K562 (cell line): ENCODE measurements around the gene CHERP. TPM values are rescaled to one million over a fixed set of nuclear protein-coding genes. Genes with fewer than 3 reads are reported as not detected.
A peak's percentile ranks its signal among the peaks of the same experiment; 100 is the strongest.

ENCODE experiments used
- ATAC-seq: fragments of 200-7000 bp; cut with Tn5 transposase; 3 replicates; pipeline ENCODE4 v1.9.1; 2020; ENCODE audit warnings: moderate library complexity
- BruUV-seq: library from RNA; stranded (reverse); fragments of 400-500 nt; replicated peaks from 2 replicates; lab custom pipeline; 2021; lab: Mats Ljungman, UMichigan
- CTCF ChIA-PET: fragments of 300-600 bp; formaldehyde crosslinking; extraction: SDS; loops from one replicate; lab custom pipeline; 2021; ENCODE audit warnings: low intra/inter-chr PET ratio; lab: Yijun Ruan, JAX
- POLR2A ChIA-PET: fragments of 300-600, 350-650 bp; sonication (Branson Sonifier 250); formaldehyde crosslinking; extraction: SDS; loops from one replicate; lab custom pipeline; 2021; ENCODE audit warnings: antibody characterized with exemption, inconsistent platforms; lab: Yijun Ruan, JAX
- DNase-seq, 4 experiments: peaks; one replicate each; pipeline versions ENCODE4 v3.0.0 to v3.0.0-alpha.2; 2011 to 2018; ENCODE audit warnings: low spot score in 3 of 4, mixed read lengths in 3 of 4; ENCODE audit errors: extremely low read depth in 1 of 4
- FAIRE-seq: peaks from 2 replicates; lab custom pipeline; 2011; peaks lifted over from hg19 to GRCh38; lab: Jason Lieb, UNC
- H2AFZ ChIP-seq: 2 replicates; pipeline ENCODE4 v1.6.0; 2011; ENCODE audit warnings: low read depth, low read length, control low read depth, inconsistent platforms
- H3K27ac ChIP-seq: fragments of 200-600 bp; 3 replicates; pipeline ENCODE4 v1.8.0; 2011; ENCODE audit warnings: low read depth, mild to moderate bottlenecking, control low read depth, inconsistent platforms, low read length, moderate library complexity, mixed read lengths; ENCODE audit errors: extremely low read depth
- H3K27me3 ChIP-seq, 2 experiments: fragments of 300-600 bp in 1 of 2; 2 replicates in 1 of 2; 3 replicates in 1 of 2; pipeline versions ENCODE4 v1.6.0 to v1.8.0; 2011; ENCODE audit warnings: inconsistent platforms in 2 of 2, low read length in 2 of 2, mild to moderate bottlenecking in 1 of 2, mixed read lengths in 1 of 2, moderate library complexity in 1 of 2; ENCODE audit not compliant: control insufficient read depth in 2 of 2, insufficient read depth in 2 of 2
- H3K36me3 ChIP-seq: fragments of 300-600 bp; 3 replicates; pipeline ENCODE4 v1.8.0; 2011; ENCODE audit warnings: mild to moderate bottlenecking, low read length, inconsistent platforms; ENCODE audit not compliant: control insufficient read depth, insufficient read depth
- H3K4me1 ChIP-seq, 2 experiments: fragments of 200-600 bp in 1 of 2; replicated peaks in 1 of 2; 2 replicates in 1 of 2; 3 replicates in 1 of 2; pipeline versions ENCODE4 v1.5.1 to v1.8.0; 2011; ENCODE audit warnings: inconsistent platforms in 2 of 2, low read length in 2 of 2, mild to moderate bottlenecking in 1 of 2, mixed read lengths in 1 of 2, moderate library complexity in 1 of 2; ENCODE audit not compliant: control insufficient read depth in 2 of 2, insufficient read depth in 2 of 2
- H3K4me2 ChIP-seq: 2 replicates; pipeline ENCODE4 v1.6.1; 2011; ENCODE audit warnings: low read length, control low read depth, inconsistent platforms, mixed read lengths; ENCODE audit not compliant: insufficient read depth
- H3K4me3 ChIP-seq: fragments of 200-600 bp; sonication (generic), shearing (Covaris generic); 2 replicates; pipeline ENCODE4 v1.5.1; 2016; ENCODE audit warnings: control low read depth, inconsistent platforms
- H3K79me2 ChIP-seq: fragments of 200-600 bp; 3 replicates; pipeline ENCODE4 v1.8.0; 2011; ENCODE audit warnings: low read length, inconsistent platforms; ENCODE audit not compliant: control insufficient read depth, insufficient read depth
- H3K9ac ChIP-seq, 2 experiments: 2 replicates each; pipeline versions ENCODE4 v1.6.0 to v1.6.1; 2011; ENCODE audit warnings: low read depth in 2 of 2, low read length in 2 of 2, control low read depth in 1 of 2, inconsistent platforms in 1 of 2, mild to moderate bottlenecking in 1 of 2, mixed read lengths in 1 of 2; ENCODE audit not compliant: insufficient read depth in 1 of 2
- H3K9me1 ChIP-seq: one replicate; pipeline ENCODE4 v1.6.0; 2011; ENCODE audit warnings: inconsistent platforms, mild to moderate bottlenecking, low read length, moderate library complexity; ENCODE audit not compliant: control insufficient read depth, insufficient read depth
- H3K9me3 ChIP-seq: replicated peaks from 2 replicates; pipeline ENCODE4 v1.5.1; 2011; ENCODE audit warnings: low read depth, low read length, inconsistent platforms; ENCODE audit not compliant: control insufficient read depth, insufficient read depth
- H4K20me1 ChIP-seq: replicated peaks from 2 replicates; pipeline ENCODE4 v1.6.1; 2011; ENCODE audit warnings: low read length, inconsistent platforms, mixed read lengths; ENCODE audit not compliant: control insufficient read depth, insufficient read depth
- ARID1B ChIP-seq: fragments of 450-650 bp; IDR thresholded peaks from 2 replicates; pipeline ENCODE4 v1.6.1; 2016; ENCODE audit warnings: antibody characterized with exemption, mild to moderate bottlenecking, inconsistent platforms
- BDP1 ChIP-seq: IDR thresholded peaks from 3 replicates; pipeline ENCODE4 v1.6.1; 2011; ENCODE audit not compliant: insufficient read length, insufficient read depth
- CEBPG ChIP-seq, 3 experiments: fragments of 200-800 bp in 1 of 3; sonication (Bioruptor generic) in 1 of 3; sonication (generic) in 1 of 3; formaldehyde crosslinking in 1 of 3; IDR thresholded peaks in 2 of 3; conservative IDR thresholded peaks in 1 of 3; 2 replicates each; pipeline versions ENCODE4 v1.6.1 to v1.8.0; 2016 to 2022; ENCODE audit warnings: missing compliant biosample characterization in 2 of 3, missing genetic modification characterization in 2 of 3, mild to moderate bottlenecking in 1 of 3, missing genetic modification reagents in 1 of 3
- GABPB1 ChIP-seq: sonication (generic); formaldehyde crosslinking; IDR thresholded peaks from 2 replicates; pipeline ENCODE4 v1.8.0; 2022; ENCODE audit warnings: mild to moderate bottlenecking, missing genetic modification reagents
- SIX5 ChIP-seq, 2 experiments: IDR thresholded peaks; 2 replicates each; pipeline ENCODE4 v1.6.1; 2011; ENCODE audit warnings: low read length in 2 of 2, borderline replicate concordance in 1 of 2, low read depth in 1 of 2, mild to moderate bottlenecking in 1 of 2, moderate library complexity in 1 of 2; ENCODE audit not compliant: insufficient read depth in 1 of 2
- SRSF3 ChIP-seq: fragments of 200-400 bp; formaldehyde crosslinking; IDR thresholded peaks from 2 replicates; pipeline ENCODE4 v1.6.1; 2016; ENCODE audit warnings: mild to moderate bottlenecking, low read length, moderate library complexity; ENCODE audit not compliant: insufficient read depth
- TBL1XR1 ChIP-seq, 2 experiments: IDR thresholded peaks; 2 replicates each; pipeline ENCODE4 v1.6.1; 2012; ENCODE audit warnings: improper control_type of control experiment in 2 of 2, low read length in 2 of 2, mild to moderate bottlenecking in 1 of 2
- WGBS: fragments of 100-300 bp; shearing (Covaris generic); methylation state at CpG from one replicate; pipeline ENCODE4 v1.1.6; 2016; ENCODE audit warnings: low coverage, mixed read lengths; ENCODE audit not compliant: insufficient coverage; ENCODE audit errors: missing lambda C conversion rate; 5-methylcytosine and 5-hydroxymethylcytosine counted together
- in situ Hi-C: fragments of 300-500 bp; cut with MboI; formaldehyde crosslinking; loops from 4 replicates; pipeline ENCODE4 v1.15.0; 2018; ENCODE audit warnings: inconsistent platforms, mixed read lengths
- intact Hi-C: fragments of 100-400 bp; cut with micrococcal nuclease; formaldehyde crosslinking; loops from 2 replicates; pipeline ENCODE4 v1.14.2; 2022
- polyA plus RNA-seq, 8 experiments: library from polyadenylated mRNA; depleted of rRNA in 4 of 8; stranded (reverse) in 5 of 8; unstranded in 3 of 8; fragments of >200 nt; fragmentation: Nextera tagmentation in 2 of 8; fragmentation: Illumina TruSeq in 1 of 8; extraction: Ambion mirVana in 2 of 8; extraction: Trizol in 1 of 8; gene quantifications; 2 replicates each; pipeline versions ENCODE4 v1.2.1 to v1.2.3, GENCODE V29; 2011 to 2014; ENCODE audit warnings: inconsistent platforms in 1 of 8, missing spikeins in 1 of 8
- total RNA-seq, 7 experiments: library from RNA; depleted of rRNA in 6 of 7; stranded (reverse); fragments of >200 nt in 6 of 7; fragmentation: Illumina TruSeq in 2 of 7; extraction: Trizol in 2 of 7; gene quantifications; 2 replicates each; pipeline versions ENCODE4 v1.2.1 to v1.2.3, GENCODE V29; 2011 to 2021; ENCODE audit warnings: low replicate concordance in 1 of 7
- TF ChIP-seq, protein P1 (sequence below): sonication (generic); formaldehyde crosslinking; IDR thresholded peaks from 2 replicates; pipeline ENCODE4 v1.8.1; 2023; ENCODE audit warnings: mild to moderate bottlenecking, missing genetic modification reagents
- TF ChIP-seq, protein P2 (sequence below), 2 experiments: fragments of 450-650 bp in 1 of 2; sonication (generic) in 1 of 2; formaldehyde crosslinking in 1 of 2; IDR thresholded peaks in 1 of 2; conservative IDR thresholded peaks in 1 of 2; 2 replicates each; pipeline versions ENCODE4 v1.6.1 to v1.8.1; 2016 to 2023; ENCODE audit warnings: mild to moderate bottlenecking in 2 of 2, moderate library complexity in 2 of 2, inconsistent platforms in 1 of 2, missing genetic modification reagents in 1 of 2
- TF ChIP-seq, protein P3 (sequence below): fragments of 250-450 bp; sonication (Bioruptor Pico); IDR thresholded peaks from 2 replicates; pipeline ENCODE4 v1.4.0; 2020; ENCODE audit warnings: mild to moderate bottlenecking, moderate library complexity
- TF ChIP-seq, protein P4 (sequence below), 2 experiments: fragments of 450-650 bp; IDR thresholded peaks; 2 replicates each; pipeline ENCODE4 v1.6.1; 2016

The CHERP gene
- total and polyA plus RNA-seq, 9 of the 15 experiments (the other 6 are each of a cell fraction or from before 2014, with no cell fraction given) = 0.60 to 85.1 (median 7.8) TPM

DNA sequence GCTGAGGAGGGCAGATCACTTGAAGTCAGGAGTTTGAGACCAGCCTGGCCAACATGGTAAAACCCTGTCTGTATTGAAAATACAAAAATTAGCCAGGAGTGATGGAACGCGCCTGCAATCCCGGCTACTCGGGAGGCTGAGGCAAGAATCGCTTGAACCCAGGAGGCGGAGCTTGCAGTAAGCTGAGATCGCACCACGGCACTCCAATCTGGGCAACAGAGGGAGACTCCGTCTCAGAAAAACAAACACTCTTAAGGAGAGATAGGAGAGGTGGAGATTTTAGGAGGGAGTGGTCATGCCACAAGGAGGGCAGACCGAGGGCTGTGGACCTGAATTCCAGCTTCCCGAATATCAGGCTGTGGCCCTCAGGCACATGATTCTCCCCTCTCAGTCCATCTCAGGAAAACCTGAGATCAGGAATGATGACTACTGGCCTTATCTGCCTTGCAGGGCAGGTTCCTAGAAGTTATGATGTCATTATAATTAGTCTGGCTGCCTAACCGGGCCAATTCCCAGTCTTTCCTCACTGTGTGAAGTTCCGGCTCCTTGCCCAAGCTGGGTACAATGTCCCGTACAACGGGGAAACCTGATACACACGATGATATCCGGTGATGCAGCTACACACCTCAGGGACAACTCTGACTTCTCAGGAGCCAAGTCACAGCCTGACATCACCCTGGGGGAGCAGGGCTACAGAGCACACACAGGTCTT lies 27.5 kb upstream of the CHERP start:
- 0 out of 2 replicates have a peak, but pooled peaks cover 10% of the 10 kb centered on the region for H4K20me1 ChIP-seq
- no peak overlapping the region for H3K4me2 ChIP-seq
- H3K36me3 ChIP-seq = peaks cover 64% of the 10 kb centered on the region
- FAIRE-seq = no peak
- H3K9me1 ChIP-seq = no peaks in the 10 kb centered on the region
- no peak overlapping the region; the same call in 2 of the 3 replicates for H3K27ac ChIP-seq
- peaks cover 21 to 22% of the 10 kb centered on the region in 2 experiments; a peak in 4 of 5 replicates for H3K4me1 ChIP-seq
- intact Hi-C loops (no loop called here), in situ Hi-C loops (no loop called here)
- H3K9me3 ChIP-seq = no peaks in the 10 kb centered on the region
- peak overlapping the region in 1 of 2 experiments; percentile 77; a peak in 1 of 4 replicates for H3K9ac ChIP-seq
- BruUV-seq = no TSS peak
- DNase-seq = no peak
- H3K4me3 ChIP-seq = no peak overlapping the region
- H3K79me2 ChIP-seq = peaks cover 55% of the 10 kb centered on the region
- no peak overlapping the region for H2AFZ ChIP-seq
- CTCF ChIA-PET = no interaction called here
- H3K27me3 ChIP-seq = no peaks in the 10 kb centered on the region
- POLR2A ChIA-PET = interaction anchor here (0.6 to 1.0 kb wide), 4 partner anchors 11 to 804 kb away, joined by 3 to 5 read pairs (median 4); no protein-coding TSS in a partner anchor
- ATAC-seq = no peak
- 69% methylated on average over 17 of the region's 17 CpGs for WGBS
- TF ChIP-seq, protein P1, sequence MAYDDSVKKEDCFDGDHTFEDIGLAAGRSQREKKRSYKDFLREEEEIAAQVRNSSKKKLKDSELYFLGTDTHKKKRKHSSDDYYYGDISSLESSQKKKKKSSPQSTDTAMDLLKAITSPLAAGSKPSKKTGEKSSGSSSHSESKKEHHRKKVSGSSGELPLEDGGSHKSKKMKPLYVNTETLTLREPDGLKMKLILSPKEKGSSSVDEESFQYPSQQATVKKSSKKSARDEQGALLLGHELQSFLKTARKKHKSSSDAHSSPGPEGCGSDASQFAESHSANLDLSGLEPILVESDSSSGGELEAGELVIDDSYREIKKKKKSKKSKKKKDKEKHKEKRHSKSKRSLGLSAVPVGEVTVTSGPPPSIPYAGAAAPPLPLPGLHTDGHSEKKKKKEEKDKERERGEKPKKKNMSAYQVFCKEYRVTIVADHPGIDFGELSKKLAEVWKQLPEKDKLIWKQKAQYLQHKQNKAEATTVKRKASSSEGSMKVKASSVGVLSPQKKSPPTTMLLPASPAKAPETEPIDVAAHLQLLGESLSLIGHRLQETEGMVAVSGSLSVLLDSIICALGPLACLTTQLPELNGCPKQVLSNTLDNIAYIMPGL (CRISPR knock-in tag) = no peak
- TF ChIP-seq TBL1XR1 (IDR thresholded peaks at IDR 0.05; ENCODE audit: low read length in 2 of 2) = no peak
- TF ChIP-seq, protein P2, sequence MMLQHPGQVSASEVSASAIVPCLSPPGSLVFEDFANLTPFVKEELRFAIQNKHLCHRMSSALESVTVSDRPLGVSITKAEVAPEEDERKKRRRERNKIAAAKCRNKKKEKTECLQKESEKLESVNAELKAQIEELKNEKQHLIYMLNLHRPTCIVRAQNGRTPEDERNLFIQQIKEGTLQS (IDR thresholded peaks at IDR 0.05) = peak; percentile 61
- TF ChIP-seq, protein P2 (CRISPR knock-in tag; conservative IDR thresholded peaks at IDR 0.05) = no peak
- no peak for TF ChIP-seq BDP1
- TF ChIP-seq GABPB1 (CRISPR knock-in tag) = no peak
- TF ChIP-seq SRSF3 = no peak
- 0 out of 2 replicates have a peak, but pooled peaks have one; percentile 19 for TF ChIP-seq ARID1B
- TF ChIP-seq, protein P3, sequence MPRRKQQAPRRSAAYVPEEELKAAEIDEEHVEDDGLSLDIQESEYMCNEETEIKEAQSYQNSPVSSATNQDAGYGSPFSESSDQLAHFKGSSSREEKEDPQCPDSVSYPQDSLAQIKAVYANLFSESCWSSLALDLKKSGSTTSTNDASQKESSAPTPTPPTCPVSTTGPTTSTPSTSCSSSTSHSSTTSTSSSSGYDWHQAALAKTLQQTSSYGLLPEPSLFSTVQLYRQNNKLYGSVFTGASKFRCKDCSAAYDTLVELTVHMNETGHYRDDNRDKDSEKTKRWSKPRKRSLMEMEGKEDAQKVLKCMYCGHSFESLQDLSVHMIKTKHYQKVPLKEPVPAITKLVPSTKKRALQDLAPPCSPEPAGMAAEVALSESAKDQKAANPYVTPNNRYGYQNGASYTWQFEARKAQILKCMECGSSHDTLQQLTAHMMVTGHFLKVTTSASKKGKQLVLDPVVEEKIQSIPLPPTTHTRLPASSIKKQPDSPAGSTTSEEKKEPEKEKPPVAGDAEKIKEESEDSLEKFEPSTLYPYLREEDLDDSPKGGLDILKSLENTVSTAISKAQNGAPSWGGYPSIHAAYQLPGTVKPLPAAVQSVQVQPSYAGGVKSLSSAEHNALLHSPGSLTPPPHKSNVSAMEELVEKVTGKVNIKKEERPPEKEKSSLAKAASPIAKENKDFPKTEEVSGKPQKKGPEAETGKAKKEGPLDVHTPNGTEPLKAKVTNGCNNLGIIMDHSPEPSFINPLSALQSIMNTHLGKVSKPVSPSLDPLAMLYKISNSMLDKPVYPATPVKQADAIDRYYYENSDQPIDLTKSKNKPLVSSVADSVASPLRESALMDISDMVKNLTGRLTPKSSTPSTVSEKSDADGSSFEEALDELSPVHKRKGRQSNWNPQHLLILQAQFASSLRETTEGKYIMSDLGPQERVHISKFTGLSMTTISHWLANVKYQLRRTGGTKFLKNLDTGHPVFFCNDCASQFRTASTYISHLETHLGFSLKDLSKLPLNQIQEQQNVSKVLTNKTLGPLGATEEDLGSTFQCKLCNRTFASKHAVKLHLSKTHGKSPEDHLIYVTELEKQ (CRISPR knock-in tag) = no peak
- no peak for TF ChIP-seq CEBPG (CRISPR knock-in tag; IDR thresholded peaks at IDR 0.05)
- TF ChIP-seq CEBPG (tag; conservative IDR thresholded peaks at IDR 0.05 in 1 of 2, IDR thresholded peaks at IDR 0.05 in 1 of 2) = no peak
- no peak for TF ChIP-seq SIX5 (IDR thresholded peaks at IDR 0.05; ENCODE audit: borderline replicate concordance in 1 of 2, insufficient read depth in 1 of 2, low read depth in 1 of 2, low read length in 2 of 2)
- TF ChIP-seq, protein P4, sequence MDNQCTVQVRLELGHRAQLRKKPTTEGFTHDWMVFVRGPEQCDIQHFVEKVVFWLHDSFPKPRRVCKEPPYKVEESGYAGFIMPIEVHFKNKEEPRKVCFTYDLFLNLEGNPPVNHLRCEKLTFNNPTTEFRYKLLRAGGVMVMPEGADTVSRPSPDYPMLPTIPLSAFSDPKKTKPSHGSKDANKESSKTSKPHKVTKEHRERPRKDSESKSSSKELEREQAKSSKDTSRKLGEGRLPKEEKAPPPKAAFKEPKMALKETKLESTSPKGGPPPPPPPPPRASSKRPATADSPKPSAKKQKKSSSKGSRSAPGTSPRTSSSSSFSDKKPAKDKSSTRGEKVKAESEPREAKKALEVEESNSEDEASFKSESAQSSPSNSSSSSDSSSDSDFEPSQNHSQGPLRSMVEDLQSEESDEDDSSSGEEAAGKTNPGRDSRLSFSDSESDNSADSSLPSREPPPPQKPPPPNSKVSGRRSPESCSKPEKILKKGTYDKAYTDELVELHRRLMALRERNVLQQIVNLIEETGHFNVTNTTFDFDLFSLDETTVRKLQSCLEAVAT (IDR thresholded peaks at IDR 0.05) = no peak
